DMS 273 (cell line): ENCODE results near the gene CLDN20.
A peak's percentile ranks its signal among the peaks of the same experiment; 100 is the strongest.
"Not testable (repeated sequence)": the region's sequence is repeated elsewhere in the genome, so short reads cannot be mapped to it uniquely, and the experiment has no call there.

Experiments
- DNase-seq: peaks from one replicate; lab custom pipeline; 2025; ENCODE audit not compliant: unreplicated experiment; lab: John Stamatoyannopoulos, UW

Gene CLDN20

GRCh38 chr6:155263373-155264063 is at the start of gene CLDN20:
Gene CLDN20, plus strand, starts transcription at chr6:155264013. Its CDS starts 11,707 bp downstream, at chr6:155275720.
- DNase-seq = no peak

- DNase-seq = no peak
Observed at GRCh38 chr6:155215906-155216305, 47.9 kb upstream of the CLDN20 start.

GRCh38 chr6:155216312-155217046 is 47.3 kb upstream of the CLDN20 start:
- no peak for DNase-seq

GRCh38 chr6:155218711-155219110 is 45.1 kb upstream of the CLDN20 start:
- not testable (repeated sequence) for DNase-seq

GRCh38 chr6:155219299-155219698 is 44.5 kb upstream of the CLDN20 start:
- DNase-seq = no peak

GRCh38 chr6:155219858-155220301 is 43.9 kb upstream of the CLDN20 start:
- no peak for DNase-seq

GRCh38 chr6:155221086-155221485 is 42.7 kb upstream of the CLDN20 start:
- no peak for DNase-seq

GRCh38 chr6:155222506-155222905 is 41.3 kb upstream of the CLDN20 start:
- no peak for DNase-seq

- DNase-seq = no peak
Observed at GRCh38 chr6:155223646-155224451, 40.0 kb upstream of the CLDN20 start.

- DNase-seq = no peak
Observed at GRCh38 chr6:155224618-155225017, 39.2 kb upstream of the CLDN20 start.

GRCh38 chr6:155227046-155227445 is 36.8 kb upstream of the CLDN20 start:
- DNase-seq = no peak

GRCh38 chr6:155228546-155229166 is 35.2 kb upstream of the CLDN20 start:
- peak; percentile 11 for DNase-seq

GRCh38 chr6:155230975-155231374 is 32.8 kb upstream of the CLDN20 start:
- DNase-seq = peak; percentile 33

- no peak for DNase-seq
Observed at GRCh38 chr6:155232848-155233247, 31.0 kb upstream of the CLDN20 start.

GRCh38 chr6:155234167-155234566 is 29.6 kb upstream of the CLDN20 start:
- no peak for DNase-seq

GRCh38 chr6:155234687-155235086 is 29.1 kb upstream of the CLDN20 start:
- DNase-seq = no peak

GRCh38 chr6:155235087-155235486 is 28.7 kb upstream of the CLDN20 start:
- peak; percentile 61 for DNase-seq

- DNase-seq = no peak
Observed at GRCh38 chr6:155237613-155238012, 26.2 kb upstream of the CLDN20 start.

GRCh38 chr6:155240905-155241600 is 22.8 kb upstream of the CLDN20 start:
- DNase-seq = peak; percentile 15

- no peak for DNase-seq
Observed at GRCh38 chr6:155241966-155242365, 21.8 kb upstream of the CLDN20 start.
